HepG2 (cell line): Measurements from ENCODE around the gene TIFAB. TPM values are rescaled to one million over a fixed set of nuclear protein-coding genes. Genes with fewer than 3 reads are reported as not detected.

Source experiments
- DNMT3B ChIP-seq: conservative IDR thresholded peaks from 2 replicates; pipeline ENCODE4 v1.6.1; 2016; ENCODE audit warnings: missing biosample characterization, control low read depth
- GZF1 ChIP-seq: sonication (generic); formaldehyde crosslinking; IDR thresholded peaks from 2 replicates; pipeline ENCODE4 v1.5.1; 2020; ENCODE audit warnings: mild to moderate bottlenecking, missing genetic modification reagents
- IKZF4 ChIP-seq: sonication (generic); formaldehyde crosslinking; IDR thresholded peaks from 2 replicates; pipeline ENCODE4 v1.5.1; 2020; ENCODE audit warnings: borderline replicate concordance, mild to moderate bottlenecking, low read depth, missing genetic modification reagents; ENCODE audit errors: not compliant biosample characterization
- KAT8 ChIP-seq: IDR thresholded peaks from 2 replicates; pipeline ENCODE4 v1.6.1; 2016; ENCODE audit warnings: missing genetic modification reagents, missing compliant biosample characterization
- NFE2 ChIP-seq: sonication (generic); formaldehyde crosslinking; IDR thresholded peaks from 2 replicates; pipeline ENCODE4 v1.4.0; 2020; ENCODE audit warnings: missing genetic modification reagents
- PAWR ChIP-seq: sonication (generic); formaldehyde crosslinking; IDR thresholded peaks from 2 replicates; pipeline ENCODE4 v1.4.0; 2020; ENCODE audit warnings: missing genetic modification reagents, mild to moderate bottlenecking, borderline replicate concordance
- PTBP1 ChIP-seq: fragments of 200-400 bp; formaldehyde crosslinking; IDR thresholded peaks from 2 replicates; pipeline ENCODE4 v1.6.1; 2018; ENCODE audit warnings: low read length, low read depth; ENCODE audit not compliant: poor library complexity, severe bottlenecking
- RAD51 ChIP-seq: fragments of 450-650 bp; IDR thresholded peaks from 2 replicates; pipeline ENCODE4 v1.6.1; 2016; ENCODE audit warnings: borderline replicate concordance
- RBAK ChIP-seq: sonication (generic); formaldehyde crosslinking; IDR thresholded peaks from 2 replicates; pipeline ENCODE4 v1.5.1; 2020; ENCODE audit warnings: mild to moderate bottlenecking, missing genetic modification reagents
- RORA ChIP-seq: sonication (generic); formaldehyde crosslinking; IDR thresholded peaks from 2 replicates; pipeline ENCODE4 v1.5.0; 2020; ENCODE audit warnings: mild to moderate bottlenecking, missing genetic modification reagents, moderate library complexity
- SOX13 ChIP-seq, 3 experiments: fragments of 450-650 bp in 1 of 3; sonication (generic) in 1 of 3; formaldehyde crosslinking in 1 of 3; IDR thresholded peaks in 2 of 3; conservative IDR thresholded peaks in 1 of 3; 2 replicates each; pipeline versions ENCODE4 v1.5.0 to v1.6.1; 2016 to 2020; ENCODE audit warnings: antibody characterized with exemption in 1 of 3, mild to moderate bottlenecking in 1 of 3, missing compliant biosample characterization in 1 of 3, missing genetic modification reagents in 1 of 3, moderate library complexity in 1 of 3
- ZBTB7B ChIP-seq: sonication (generic); formaldehyde crosslinking; IDR thresholded peaks from 2 replicates; pipeline ENCODE4 v1.4.0; 2020; ENCODE audit warnings: missing genetic modification reagents
- ZMYM3 ChIP-seq: sonication (generic); formaldehyde crosslinking; IDR thresholded peaks from 2 replicates; pipeline ENCODE4 v1.5.1; 2020; ENCODE audit warnings: mild to moderate bottlenecking, missing genetic modification reagents
- ZNF124 ChIP-seq: sonication (generic); formaldehyde crosslinking; IDR thresholded peaks from 2 replicates; pipeline ENCODE4 v1.4.0; 2020; ENCODE audit warnings: missing genetic modification reagents
- ZNF138 ChIP-seq: sonication (generic); formaldehyde crosslinking; IDR thresholded peaks from 2 replicates; pipeline ENCODE4 v1.5.0; 2020; ENCODE audit warnings: mild to moderate bottlenecking, low read depth, missing genetic modification reagents
- ZNF205 ChIP-seq: IDR thresholded peaks from 2 replicates; pipeline ENCODE4 v1.6.1; 2018; ENCODE audit warnings: missing biosample characterization, missing genetic modification reagents
- ZNF577 ChIP-seq: sonication (generic); formaldehyde crosslinking; IDR thresholded peaks from 2 replicates; pipeline ENCODE4 v1.4.0; 2020; ENCODE audit warnings: mild to moderate bottlenecking, low read depth, missing genetic modification reagents, borderline replicate concordance
- ZNF619 ChIP-seq: sonication (generic); formaldehyde crosslinking; IDR thresholded peaks from 2 replicates; pipeline ENCODE4 v1.4.0; 2020; ENCODE audit warnings: mild to moderate bottlenecking, missing genetic modification reagents
- ZNF883 ChIP-seq: sonication (generic); formaldehyde crosslinking; IDR thresholded peaks from 2 replicates; pipeline ENCODE4 v1.5.1; 2020; ENCODE audit warnings: mild to moderate bottlenecking, missing genetic modification reagents; ENCODE audit errors: not compliant biosample characterization
- polyA plus RNA-seq, 8 experiments: library from polyadenylated mRNA; depleted of rRNA in 3 of 8; stranded (reverse) in 7 of 8; unstranded in 1 of 8; fragments of >200 nt; fragmentation: Illumina TruSeq in 4 of 8; extraction: Trizol in 4 of 8; gene quantifications; 2 replicates each; pipeline versions ENCODE4 v1.2.1 to v1.2.3, GENCODE V29; 2011 to 2016; ENCODE audit warnings: low read depth in 4 of 8, missing spikeins in 1 of 8, mixed read lengths in 1 of 8; ENCODE audit not compliant: insufficient read depth in 1 of 8
- total RNA-seq, 5 experiments: library from RNA; depleted of rRNA; stranded (reverse); fragments of >200 nt; fragmentation: Illumina TruSeq; extraction: Trizol; gene quantifications; 2 replicates each; pipeline ENCODE4 v1.2.3, GENCODE V29; 2016; ENCODE audit warnings: low read depth in 1 of 5
- TF ChIP-seq, protein P1 (sequence below): sonication (generic); formaldehyde crosslinking; conservative IDR thresholded peaks from 2 replicates; pipeline ENCODE4 v1.8.0; 2022; ENCODE audit warnings: mild to moderate bottlenecking, moderate library complexity, missing genetic modification reagents
- TF ChIP-seq, protein P2 (sequence below): sonication (generic); formaldehyde crosslinking; IDR thresholded peaks from 2 replicates; pipeline ENCODE4 v1.4.0; 2020; ENCODE audit warnings: mild to moderate bottlenecking, missing genetic modification reagents, borderline replicate concordance
- TF ChIP-seq, protein P3 (sequence below): IDR thresholded peaks from 2 replicates; pipeline ENCODE4 v1.6.1; 2016; ENCODE audit warnings: missing compliant biosample characterization, missing genetic modification reagents, borderline replicate concordance

The TIFAB gene
- total and polyA plus RNA-seq, 2 of the 13 experiments (the other 11 are each of a cell fraction or from before 2014, with no cell fraction given): not detected

DNA sequence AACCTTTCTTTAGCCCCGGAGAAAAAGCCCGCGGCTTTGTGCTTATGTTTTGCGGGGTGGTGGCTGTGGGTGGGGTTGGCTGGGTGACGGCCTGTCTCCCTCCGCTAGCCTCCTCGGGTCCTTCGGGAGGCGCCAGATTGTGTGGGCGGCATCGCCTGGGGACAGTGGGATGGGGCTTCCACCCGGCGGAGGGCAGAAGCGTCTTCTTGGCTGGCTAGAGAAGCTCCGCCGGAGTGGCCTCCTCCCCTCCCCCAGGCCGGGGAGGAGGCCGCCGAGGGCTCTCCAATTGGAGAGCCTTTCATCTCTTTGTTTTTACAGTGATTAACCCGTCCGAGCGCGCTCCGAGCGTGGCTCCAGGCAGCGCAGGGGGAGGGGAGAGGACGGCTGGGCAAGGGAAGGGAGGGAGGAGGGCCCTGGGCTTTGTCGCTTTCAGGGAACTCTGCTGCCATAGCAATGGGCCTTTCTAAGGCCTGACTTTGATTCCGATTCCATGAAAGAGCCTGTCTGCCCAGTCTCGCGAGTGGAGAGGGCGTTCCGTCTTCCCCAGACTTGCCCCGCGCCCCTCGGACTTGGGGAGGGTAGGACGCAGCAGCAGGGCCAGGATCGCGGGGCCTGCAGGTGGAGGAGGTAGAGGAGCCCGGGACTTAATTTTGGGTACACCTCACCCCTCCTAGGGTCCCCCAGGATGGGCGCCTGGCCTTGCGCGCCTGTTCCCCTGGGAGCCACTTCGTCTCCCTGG, 36.7 kb upstream of the TIFAB start (continued):
- TF ChIP-seq IKZF4 (CRISPR knock-in tag) (no peak), ZNF883 (CRISPR knock-in tag) (no peak), PTBP1 (no peak), NFE2 (CRISPR knock-in tag) (no peak), ZNF124 (CRISPR knock-in tag) (no peak), RORA (CRISPR knock-in tag) (no peak), ZNF577 (CRISPR knock-in tag) (no peak), RAD51 (no peak), PAWR (CRISPR knock-in tag) (no peak), ZNF205 (no peak), DNMT3B (CRISPR knock-in tag) (no peak), ZMYM3 (no peak), ZNF619 (no peak), ZBTB7B (CRISPR knock-in tag) (0 out of 2 replicates have a peak, but pooled peaks have one; percentile 22), SOX13 (IDR thresholded peaks at IDR 0.05) (peak; percentile 33; the same call in 1 of the 2 replicates), SOX13 (CRISPR knock-in tag; conservative IDR thresholded peaks at IDR 0.05 in 1 of 2, IDR thresholded peaks at IDR 0.05 in 1 of 2) (peak in 1 of 2 experiments; percentile 87; a peak in 2 of 4 replicates), KAT8 (no peak), ZNF138 (no peak), GZF1 (no peak), RBAK (CRISPR knock-in tag) (no peak)
- TF ChIP-seq, protein P1, sequence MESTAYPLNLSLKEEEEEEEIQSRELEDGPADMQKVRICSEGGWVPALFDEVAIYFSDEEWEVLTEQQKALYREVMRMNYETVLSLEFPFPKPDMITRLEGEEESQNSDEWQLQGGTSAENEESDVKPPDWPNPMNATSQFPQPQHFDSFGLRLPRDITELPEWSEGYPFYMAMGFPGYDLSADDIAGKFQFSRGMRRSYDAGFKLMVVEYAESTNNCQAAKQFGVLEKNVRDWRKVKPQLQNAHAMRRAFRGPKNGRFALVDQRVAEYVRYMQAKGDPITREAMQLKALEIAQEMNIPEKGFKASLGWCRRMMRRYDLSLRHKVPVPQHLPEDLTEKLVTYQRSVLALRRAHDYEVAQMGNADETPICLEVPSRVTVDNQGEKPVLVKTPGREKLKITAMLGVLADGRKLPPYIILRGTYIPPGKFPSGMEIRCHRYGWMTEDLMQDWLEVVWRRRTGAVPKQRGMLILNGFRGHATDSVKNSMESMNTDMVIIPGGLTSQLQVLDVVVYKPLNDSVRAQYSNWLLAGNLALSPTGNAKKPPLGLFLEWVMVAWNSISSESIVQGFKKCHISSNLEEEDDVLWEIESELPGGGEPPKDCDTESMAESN (CRISPR knock-in tag): no peak
- TF ChIP-seq, protein P2, sequence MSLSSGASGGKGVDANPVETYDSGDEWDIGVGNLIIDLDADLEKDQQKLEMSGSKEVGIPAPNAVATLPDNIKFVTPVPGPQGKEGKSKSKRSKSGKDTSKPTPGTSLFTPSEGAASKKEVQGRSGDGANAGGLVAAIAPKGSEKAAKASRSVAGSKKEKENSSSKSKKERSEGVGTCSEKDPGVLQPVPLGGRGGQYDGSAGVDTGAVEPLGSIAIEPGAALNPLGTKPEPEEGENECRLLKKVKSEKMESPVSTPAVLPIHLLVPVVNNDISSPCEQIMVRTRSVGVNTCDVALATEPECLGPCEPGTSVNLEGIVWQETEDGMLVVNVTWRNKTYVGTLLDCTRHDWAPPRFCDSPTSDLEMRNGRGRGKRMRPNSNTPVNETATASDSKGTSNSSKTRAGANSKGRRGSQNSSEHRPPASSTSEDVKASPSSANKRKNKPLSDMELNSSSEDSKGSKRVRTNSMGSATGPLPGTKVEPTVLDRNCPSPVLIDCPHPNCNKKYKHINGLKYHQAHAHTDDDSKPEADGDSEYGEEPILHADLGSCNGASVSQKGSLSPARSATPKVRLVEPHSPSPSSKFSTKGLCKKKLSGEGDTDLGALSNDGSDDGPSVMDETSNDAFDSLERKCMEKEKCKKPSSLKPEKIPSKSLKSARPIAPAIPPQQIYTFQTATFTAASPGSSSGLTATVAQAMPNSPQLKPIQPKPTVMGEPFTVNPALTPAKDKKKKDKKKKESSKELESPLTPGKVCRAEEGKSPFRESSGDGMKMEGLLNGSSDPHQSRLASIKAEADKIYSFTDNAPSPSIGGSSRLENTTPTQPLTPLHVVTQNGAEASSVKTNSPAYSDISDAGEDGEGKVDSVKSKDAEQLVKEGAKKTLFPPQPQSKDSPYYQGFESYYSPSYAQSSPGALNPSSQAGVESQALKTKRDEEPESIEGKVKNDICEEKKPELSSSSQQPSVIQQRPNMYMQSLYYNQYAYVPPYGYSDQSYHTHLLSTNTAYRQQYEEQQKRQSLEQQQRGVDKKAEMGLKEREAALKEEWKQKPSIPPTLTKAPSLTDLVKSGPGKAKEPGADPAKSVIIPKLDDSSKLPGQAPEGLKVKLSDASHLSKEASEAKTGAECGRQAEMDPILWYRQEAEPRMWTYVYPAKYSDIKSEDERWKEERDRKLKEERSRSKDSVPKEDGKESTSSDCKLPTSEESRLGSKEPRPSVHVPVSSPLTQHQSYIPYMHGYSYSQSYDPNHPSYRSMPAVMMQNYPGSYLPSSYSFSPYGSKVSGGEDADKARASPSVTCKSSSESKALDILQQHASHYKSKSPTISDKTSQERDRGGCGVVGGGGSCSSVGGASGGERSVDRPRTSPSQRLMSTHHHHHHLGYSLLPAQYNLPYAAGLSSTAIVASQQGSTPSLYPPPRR (CRISPR knock-in tag): peak; percentile 53; the same call in 1 of the 2 replicates
- TF ChIP-seq, protein P3, sequence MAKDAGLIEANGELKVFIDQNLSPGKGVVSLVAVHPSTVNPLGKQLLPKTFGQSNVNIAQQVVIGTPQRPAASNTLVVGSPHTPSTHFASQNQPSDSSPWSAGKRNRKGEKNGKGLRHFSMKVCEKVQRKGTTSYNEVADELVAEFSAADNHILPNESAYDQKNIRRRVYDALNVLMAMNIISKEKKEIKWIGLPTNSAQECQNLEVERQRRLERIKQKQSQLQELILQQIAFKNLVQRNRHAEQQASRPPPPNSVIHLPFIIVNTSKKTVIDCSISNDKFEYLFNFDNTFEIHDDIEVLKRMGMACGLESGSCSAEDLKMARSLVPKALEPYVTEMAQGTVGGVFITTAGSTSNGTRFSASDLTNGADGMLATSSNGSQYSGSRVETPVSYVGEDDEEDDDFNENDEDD (CRISPR knock-in tag): no peak
